Neural crest cell (in vitro differentiated cells): ENCODE data around the gene ANKRD65. TPM values are rescaled to one million over a fixed set of nuclear protein-coding genes. Genes with fewer than 3 reads are reported as not detected.
A peak's percentile ranks its signal among the peaks of the same experiment; 100 is the strongest.
"Not testable (repeated sequence)": the region's sequence is repeated elsewhere in the genome, so short reads cannot be mapped to it uniquely, and the experiment has no call there.

Experiments
- DNase-seq: peaks from one replicate; pipeline ENCODE4 v3.0.0; 2021; ENCODE audit warnings: low read depth, mixed read lengths, low spot score
- H3K27ac Mint-ChIP-seq: one replicate; pipeline ENCODE4 v1.8.0; 2021; ENCODE audit warnings: mild to moderate bottlenecking, mixed read lengths; ENCODE audit not compliant: unreplicated experiment
- H3K27me3 Mint-ChIP-seq: 2 replicates; pipeline ENCODE4 v1.8.0; 2021; ENCODE audit warnings: low read depth, mild to moderate bottlenecking, mixed read lengths
- H3K36me3 Mint-ChIP-seq: 2 replicates; pipeline ENCODE4 v1.8.0; 2021; ENCODE audit warnings: low read depth, mild to moderate bottlenecking, mixed read lengths
- H3K4me1 Mint-ChIP-seq: 2 replicates; pipeline ENCODE4 v1.8.0; 2021; ENCODE audit warnings: mixed read lengths
- H3K4me3 Mint-ChIP-seq: one replicate; pipeline ENCODE4 v1.8.0; 2021; ENCODE audit warnings: mild to moderate bottlenecking, mixed read lengths
- H3K9me3 Mint-ChIP-seq: 2 replicates; pipeline ENCODE4 v1.8.0; 2021; ENCODE audit warnings: mixed read lengths
- CTCF ChIP-seq: fragments of 200-600 bp; sonication (generic); conservative IDR thresholded peaks from 2 replicates; pipeline ENCODE4 v1.5.0; 2021; ENCODE audit warnings: antibody characterized with exemption, mild to moderate bottlenecking
- total RNA-seq: library from RNA; stranded (reverse); gene quantifications from 2 replicates; pipeline ENCODE4 v1.2.1, GENCODE V29; 2021

The ANKRD65 gene
- total RNA-seq, 1 donor from 2014 or later = 0.89 TPM

- Mint-ChIP-seq H3K9me3 (no peaks in the 10 kb centered on the region), H3K4me3 (no peak overlapping the region), H3K27ac (no peak overlapping the region), H3K27me3 (no peaks in the 10 kb centered on the region), H3K36me3 (peaks cover 40% of the 10 kb centered on the region), H3K4me1 (no peaks in the 10 kb centered on the region)
- no peak for TF ChIP-seq CTCF
- no peak for DNase-seq
Measured at GRCh38 chr1:1387098-1388077, 33.7 kb downstream of the ANKRD65 start.

GRCh38 chr1:1385931-1386330 is 35.1 kb downstream of the ANKRD65 start:
- Mint-ChIP-seq H3K27me3 (no peaks in the 10 kb centered on the region), H3K4me1 (no peaks in the 10 kb centered on the region), H3K9me3 (no peaks in the 10 kb centered on the region), H3K27ac (no peak overlapping the region), H3K36me3 (peaks cover 34% of the 10 kb centered on the region), H3K4me3 (no peak overlapping the region)
- TF ChIP-seq CTCF = no peak
- no peak for DNase-seq

DNA sequence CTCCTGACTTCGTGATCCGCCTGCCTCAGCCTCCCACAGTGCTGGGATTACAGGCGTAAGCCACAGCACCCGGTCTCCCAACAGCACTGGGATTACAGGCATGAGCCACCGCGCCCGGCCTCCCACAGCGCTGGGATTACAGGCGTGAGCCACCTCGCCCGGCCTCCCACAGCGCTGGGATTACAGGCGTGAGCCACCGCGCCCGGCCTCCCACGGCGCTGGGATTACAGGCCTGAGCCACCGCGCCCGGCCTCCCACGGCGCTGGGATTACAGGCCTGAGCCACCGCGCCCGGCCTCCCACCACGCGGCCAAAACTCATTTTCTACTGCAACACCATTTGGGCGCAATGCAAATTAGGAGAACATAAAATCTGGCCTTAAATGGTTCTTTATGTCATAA is 35.7 kb downstream of the ANKRD65 start:
- H3K4me1 Mint-ChIP-seq, H3K27me3 Mint-ChIP-seq, H3K27ac Mint-ChIP-seq, H3K9me3 Mint-ChIP-seq, DNase-seq, H3K4me3 Mint-ChIP-seq: not testable (repeated sequence)
- H3K36me3 Mint-ChIP-seq = peaks cover 30% of the 10 kb centered on the region

GRCh38 chr1:1381294-1381693 is 39.8 kb downstream of the ANKRD65 start:
- Mint-ChIP-seq H3K4me1 (no peaks in the 10 kb centered on the region), H3K9me3 (no peaks in the 10 kb centered on the region), H3K36me3 (peaks cover 14% of the 10 kb centered on the region), H3K27me3 (no peaks in the 10 kb centered on the region), H3K27ac (no peak overlapping the region), H3K4me3 (no peak overlapping the region)
- DNase-seq = no peak
- no peak for TF ChIP-seq CTCF

DNA sequence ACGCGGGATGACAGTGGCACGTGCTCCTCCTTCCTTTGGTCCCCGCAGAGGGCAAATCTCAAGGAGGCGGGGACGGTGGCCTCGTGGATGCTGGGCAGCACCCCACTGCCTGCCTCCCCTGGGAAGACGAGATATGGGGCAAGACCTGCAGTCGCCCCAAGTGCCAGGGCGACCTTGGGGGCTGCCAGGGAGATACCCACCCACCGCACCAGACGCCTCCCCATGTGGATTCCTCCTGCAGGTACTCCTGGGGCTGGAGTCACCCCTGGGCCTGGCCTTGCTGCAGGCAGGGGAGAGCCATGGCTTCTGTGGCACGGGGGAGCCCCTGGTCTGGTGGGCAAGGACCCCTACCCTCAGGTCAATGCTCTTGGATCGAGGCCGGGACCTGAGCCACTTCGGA is 40.2 kb downstream of the ANKRD65 start:
- H3K36me3 Mint-ChIP-seq = peaks cover 10% of the 10 kb centered on the region
- H3K27ac Mint-ChIP-seq = no peak overlapping the region
- no peaks in the 10 kb centered on the region for H3K27me3 Mint-ChIP-seq
- no peak for DNase-seq
- no peaks in the 10 kb centered on the region for H3K9me3 Mint-ChIP-seq
- TF ChIP-seq CTCF = no peak
- no peaks in the 10 kb centered on the region for H3K4me1 Mint-ChIP-seq
- H3K4me3 Mint-ChIP-seq = no peak overlapping the region

GRCh38 chr1:1377540-1378205 is 43.4 kb downstream of the ANKRD65 start:
- H3K4me1 Mint-ChIP-seq = peaks cover 9% of the 10 kb centered on the region
- no peaks in the 10 kb centered on the region for H3K9me3 Mint-ChIP-seq
- no peak overlapping the region for H3K27ac Mint-ChIP-seq
- H3K4me3 Mint-ChIP-seq = peak overlapping the region; percentile 62
- DNase-seq = no peak
- peaks cover 1% of the 10 kb centered on the region for H3K36me3 Mint-ChIP-seq
- TF ChIP-seq CTCF = no peak
- no peaks in the 10 kb centered on the region for H3K27me3 Mint-ChIP-seq
